ENCODE data around the gene CACNA1C. TPM values are rescaled to one million over a fixed set of nuclear protein-coding genes. Genes with fewer than 3 reads are reported as not detected.

Gene CACNA1C
- total RNA-seq, 1 donor from 2014 or later, result 102 TPM

- no peaks in the 10 kb centered on the region for H3K27me3 ChIP-seq
- H3K9me3 ChIP-seq, result no peaks in the 10 kb centered on the region
- H3K27ac ChIP-seq, result no peak overlapping the region
- no peak for DNase-seq (ENCODE audit: low spot score in 2 of 2)
- intact Hi-C loops (cut with DNase I), result no loop called here
- H3K4me3 ChIP-seq, result no peak overlapping the region
- peaks cover 22% of the 10 kb centered on the region in 2 donors for H3K36me3 ChIP-seq
- no peaks in the 10 kb centered on the region for H3K4me1 ChIP-seq
- TF ChIP-seq CTCF (IDR thresholded peaks at IDR 0.05), result no peak
These were observed 470.5 kb downstream of the CACNA1C start for GRCh38 chr12:2523317-2523716.

- H3K36me3 ChIP-seq, result peaks cover 20 to 26% of the 10 kb centered on the region in 2 donors
- no peaks in the 10 kb centered on the region for H3K27me3 ChIP-seq
- no peak for TF ChIP-seq CTCF (IDR thresholded peaks at IDR 0.05)
- H3K4me3 ChIP-seq, result no peak overlapping the region
- DNase-seq (ENCODE audit: low spot score in 2 of 2), result no peak
- H3K27ac ChIP-seq, result no peak overlapping the region
- intact Hi-C loops (cut with DNase I), result no loop called here
- no peaks in the 10 kb centered on the region for H3K4me1 ChIP-seq
- H3K9me3 ChIP-seq, result no peaks in the 10 kb centered on the region
These were observed 471.1 kb downstream of the CACNA1C start for GRCh38 chr12:2523844-2524243.

- Histone ChIP-seq H3K36me3 (peaks cover 24 to 29% of the 10 kb centered on the region in 2 donors), H3K27me3 (no peaks in the 10 kb centered on the region), H3K9me3 (no peaks in the 10 kb centered on the region), H3K27ac (no peak overlapping the region), H3K4me1 (no peaks in the 10 kb centered on the region), H3K4me3 (no peak overlapping the region)
- no peak for TF ChIP-seq CTCF (IDR thresholded peaks at IDR 0.05)
- intact Hi-C loops (cut with DNase I), result no loop called here
- DNase-seq (ENCODE audit: low spot score in 2 of 2), result no peak
These were observed 473.6 kb downstream of the CACNA1C start for GRCh38 chr12:2526371-2526770.

- Histone ChIP-seq H3K9me3 (no peaks in the 10 kb centered on the region), H3K36me3 (peaks cover 31 to 44% of the 10 kb centered on the region in 2 donors), H3K27me3 (no peaks in the 10 kb centered on the region), H3K4me3 (no peak overlapping the region), H3K4me1 (no peaks in the 10 kb centered on the region), H3K27ac (no peak overlapping the region)
- no peak for DNase-seq (ENCODE audit: low spot score in 2 of 2)
- no peak for TF ChIP-seq CTCF (IDR thresholded peaks at IDR 0.05)
- intact Hi-C loops (cut with DNase I), result no loop called here
These were observed 475.2 kb downstream of the CACNA1C start for GRCh38 chr12:2528001-2528400.

- peaks cover 31 to 34% of the 10 kb centered on the region in 2 donors for H3K36me3 ChIP-seq
- intact Hi-C loops (cut with DNase I), result no loop called here
- no peaks in the 10 kb centered on the region for H3K27me3 ChIP-seq
- no peak for TF ChIP-seq CTCF (IDR thresholded peaks at IDR 0.05)
- H3K9me3 ChIP-seq, result no peaks in the 10 kb centered on the region
- no peak overlapping the region for H3K27ac ChIP-seq
- H3K4me1 ChIP-seq, result no peaks in the 10 kb centered on the region
- H3K4me3 ChIP-seq, result no peak overlapping the region
- DNase-seq (ENCODE audit: low spot score in 2 of 2), result no peak
These were observed 477.0 kb downstream of the CACNA1C start for GRCh38 chr12:2529807-2530206.

- no peaks in the 10 kb centered on the region for H3K4me1 ChIP-seq
- H3K27me3 ChIP-seq, result no peaks in the 10 kb centered on the region
- TF ChIP-seq CTCF (IDR thresholded peaks at IDR 0.05), result no peak
- intact Hi-C loops (cut with DNase I), result no loop called here
- no peak overlapping the region for H3K4me3 ChIP-seq
- H3K36me3 ChIP-seq, result peaks cover 40 to 42% of the 10 kb centered on the region in 2 donors
- no peak for DNase-seq (ENCODE audit: low spot score in 2 of 2)
- H3K9me3 ChIP-seq, result no peaks in the 10 kb centered on the region
- no peak overlapping the region for H3K27ac ChIP-seq
These were observed 478.6 kb downstream of the CACNA1C start for GRCh38 chr12:2531371-2531770.
